ENCODE measurements around the gene GEMIN4.

GRCh38 chr17:795276-795675 lies 43.2 kb upstream of the GEMIN4 start:
- TF ChIP-seq CTCF (IDR thresholded peaks at IDR 0.05 in 4 of 5, conservative IDR thresholded peaks at IDR 0.05 in 1 of 5) (no peak), POLR2A (IDR thresholded peaks at IDR 0.05) (no peak)

Measured in gastrocnemius medialis (tissue), 4 donors.